Measurements from ENCODE around the gene CFB. TPM values are rescaled to one million over a fixed set of nuclear protein-coding genes. Genes with fewer than 3 reads are reported as not detected.

Gene CFB
- total and polyA plus RNA-seq, 9 of the 15 experiments (the other 6 are each of a cell fraction or from before 2014, with no cell fraction given): 0.08 to 0.91 (median 0.22) TPM; not detected in 4

- TF ChIP-seq ZFP91 (CRISPR knock-in tag; IDR thresholded peaks at IDR 0.05): 0 out of 2 replicates have a peak, but pooled peaks have one; percentile 19
- no peak for TF ChIP-seq SIN3A (IDR thresholded peaks at IDR 0.05; ENCODE audit: borderline replicate concordance in 2 of 2, control insufficient read depth in 1 of 2, low read depth in 2 of 2, low read length in 2 of 2)
- peak in 1 of 2 experiments; percentile 11; a peak in 1 of 4 replicates for TF ChIP-seq RAD21 (CRISPR knock-in tag; conservative IDR thresholded peaks at IDR 0.05 in 1 of 2, IDR thresholded peaks at IDR 0.05 in 1 of 2)
- 0 out of 2 replicates have a peak, but pooled peaks have one; percentile 38 for TF ChIP-seq HDAC8 (tag; IDR thresholded peaks at IDR 0.05)
- no peak for TF ChIP-seq MCM5 (IDR thresholded peaks at IDR 0.05; ENCODE audit: low read depth)
- no peak for TF ChIP-seq ZNF639 (CRISPR knock-in tag; conservative IDR thresholded peaks at IDR 0.05 in 1 of 2, IDR thresholded peaks at IDR 0.05 in 1 of 2)
- peak in 1 of 2 experiments; percentile 33; a peak in 2 of 4 replicates for TF ChIP-seq MAZ (CRISPR knock-in tag; conservative IDR thresholded peaks at IDR 0.05 in 1 of 2, IDR thresholded peaks at IDR 0.05 in 1 of 2)
- TF ChIP-seq KLF1 (tag; IDR thresholded peaks at IDR 0.05): peak; percentile 41; the same call in 1 of the 2 replicates
- TF ChIP-seq ZNF143 (CRISPR knock-in tag; IDR thresholded peaks at IDR 0.05): peak; percentile 46; the same call in 1 of the 2 replicates
- TF ChIP-seq ZBTB26 (CRISPR knock-in tag; IDR thresholded peaks at IDR 0.05): no peak
- TF ChIP-seq YY1 (IDR thresholded peaks at IDR 0.05; ENCODE audit: borderline replicate concordance in 1 of 3, control insufficient read depth in 1 of 3, extremely low read depth in 1 of 3, insufficient read depth in 3 of 3, insufficient read length in 1 of 3, insufficient replicate concordance in 2 of 3, low read depth in 1 of 3, low read length in 2 of 3): peak in 1 of 3 experiments; percentile 44
- peak; percentile 58; the same call in 1 of the 2 replicates for TF ChIP-seq RBFOX2 (IDR thresholded peaks at IDR 0.05; ENCODE audit: low read depth, low read length)
- no peak for TF ChIP-seq ATF1 (CRISPR knock-in tag; IDR thresholded peaks at IDR 0.05)
- TF ChIP-seq ATF1 (tag; IDR thresholded peaks at IDR 0.05): peak; percentile 36; the same call in 1 of the 2 replicates
- TF ChIP-seq MAFG (tag; conservative IDR thresholded peaks at IDR 0.05): no peak
- 0 out of 2 replicates have a peak, but pooled peaks have one; percentile 44 for TF ChIP-seq ZNF586 (CRISPR knock-in tag; conservative IDR thresholded peaks at IDR 0.05)
- TF ChIP-seq FOXA3 (CRISPR knock-in tag; conservative IDR thresholded peaks at IDR 0.05 in 1 of 2, IDR thresholded peaks at IDR 0.05 in 1 of 2): peak in 1 of 2 experiments; percentile 73; a peak in 1 of 4 replicates
- TF ChIP-seq POLR2G (IDR thresholded peaks at IDR 0.05; ENCODE audit: low read depth, low read length): peak; percentile 0; the same call in 1 of the 2 replicates
- TF ChIP-seq RFX1 (IDR thresholded peaks at IDR 0.05): no peak
- TF ChIP-seq ETS1 (conservative IDR thresholded peaks at IDR 0.05; ENCODE audit: control insufficient read depth, low read depth, low read length): 0 out of 2 replicates have a peak, but pooled peaks have one; percentile 26
These were observed 44.9 kb upstream of the CFB start (continued) for GRCh38 chr6:31900917-31901414.
